ENCODE data around the gene AHCTF1. TPM values are rescaled to one million over a fixed set of nuclear protein-coding genes. Genes with fewer than 3 reads are reported as not detected.

Gene AHCTF1
- total RNA-seq, 1 experiment from 2014 or later, result 46.4 TPM

DNA sequence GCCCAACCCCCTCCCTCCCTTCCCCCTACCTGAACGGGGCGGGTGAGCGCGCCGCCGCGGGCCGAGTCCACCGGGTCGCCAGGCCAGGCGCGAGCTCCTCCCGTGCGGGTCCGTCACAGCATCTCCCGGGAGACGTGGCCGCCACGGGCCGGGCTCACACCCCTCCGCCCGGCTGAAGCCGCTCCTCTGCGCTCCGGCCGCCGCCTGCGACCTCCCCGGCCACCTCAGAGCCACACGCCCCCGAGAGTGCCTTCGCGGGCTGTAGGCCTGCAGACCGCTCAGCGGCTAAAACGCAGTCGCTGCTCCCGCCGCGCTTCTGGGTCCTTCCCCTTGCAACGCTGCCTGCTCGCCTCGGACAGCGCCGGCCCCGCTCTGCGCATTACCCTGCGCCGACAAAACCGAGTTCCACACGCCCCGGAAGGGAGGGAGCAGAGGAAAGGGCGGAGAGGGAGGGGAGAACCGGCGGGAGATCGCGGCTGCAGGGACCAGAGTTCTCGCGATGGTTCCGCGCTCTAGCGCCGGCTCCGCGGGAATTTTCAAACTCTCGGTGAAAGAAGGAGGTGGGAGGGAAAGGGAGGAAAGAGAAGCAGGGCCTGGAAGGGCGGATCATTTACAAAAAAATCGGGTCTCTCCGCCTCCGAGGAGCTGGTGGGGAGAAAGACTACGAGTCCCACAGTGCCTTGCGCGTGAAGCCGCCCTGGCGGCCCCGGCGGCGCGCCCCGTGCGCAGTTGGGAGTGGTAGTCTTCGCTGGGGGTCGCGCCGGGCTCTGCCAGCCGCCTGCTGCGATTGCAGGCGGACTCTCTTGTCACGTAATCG lies at the start of gene AHCTF1 (continued):
- TF ChIP-seq, protein P1, sequence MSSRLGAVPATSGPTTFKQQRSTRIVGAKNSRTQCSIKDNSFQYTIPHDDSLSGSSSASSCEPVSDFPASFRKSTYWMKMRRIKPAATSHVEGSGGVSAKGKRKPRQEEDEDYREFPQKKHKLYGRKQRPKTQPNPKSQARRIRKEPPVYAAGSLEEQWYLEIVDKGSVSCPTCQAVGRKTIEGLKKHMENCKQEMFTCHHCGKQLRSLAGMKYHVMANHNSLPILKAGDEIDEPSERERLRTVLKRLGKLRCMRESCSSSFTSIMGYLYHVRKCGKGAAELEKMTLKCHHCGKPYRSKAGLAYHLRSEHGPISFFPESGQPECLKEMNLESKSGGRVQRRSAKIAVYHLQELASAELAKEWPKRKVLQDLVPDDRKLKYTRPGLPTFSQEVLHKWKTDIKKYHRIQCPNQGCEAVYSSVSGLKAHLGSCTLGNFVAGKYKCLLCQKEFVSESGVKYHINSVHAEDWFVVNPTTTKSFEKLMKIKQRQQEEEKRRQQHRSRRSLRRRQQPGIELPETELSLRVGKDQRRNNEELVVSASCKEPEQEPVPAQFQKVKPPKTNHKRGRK (CRISPR knock-in tag; IDR thresholded peaks at IDR 0.05; ENCODE audit: borderline replicate concordance), result no peak
- TF ChIP-seq, protein P2, sequence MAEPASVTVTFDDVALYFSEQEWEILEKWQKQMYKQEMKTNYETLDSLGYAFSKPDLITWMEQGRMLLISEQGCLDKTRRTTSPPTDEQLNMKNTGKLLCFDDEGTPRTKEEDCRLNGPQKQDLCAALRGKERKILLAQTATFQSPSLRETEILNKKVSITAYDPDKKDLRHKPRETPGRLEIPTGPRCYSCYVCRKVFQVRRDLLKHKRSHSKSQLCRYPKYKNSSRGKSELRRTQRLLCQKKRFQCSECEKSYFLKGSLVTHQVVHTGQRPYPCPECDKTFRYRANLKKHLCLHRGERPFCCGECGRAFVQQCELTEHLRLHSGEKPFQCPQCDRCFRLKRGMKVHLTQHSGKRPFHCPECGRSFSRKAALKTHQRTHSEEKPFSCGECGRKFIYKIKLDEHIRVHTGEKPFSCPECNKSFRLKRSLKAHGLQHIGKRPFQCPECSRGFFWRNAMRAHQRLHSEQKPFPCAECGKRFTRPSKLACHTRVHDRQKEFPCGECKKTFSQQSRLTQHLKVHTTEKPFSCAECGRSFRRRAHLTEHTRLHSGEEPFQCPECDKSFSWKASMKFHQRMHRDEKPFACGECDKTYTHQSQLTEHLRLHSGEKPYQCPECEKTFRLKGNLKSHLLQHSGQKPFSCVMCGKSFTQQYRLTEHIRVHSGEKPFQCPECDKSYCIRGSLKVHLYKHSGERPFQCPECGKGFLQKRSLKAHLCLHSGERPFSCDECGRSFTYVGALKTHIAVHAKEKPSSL (CRISPR knock-in tag; conservative IDR thresholded peaks at IDR 0.05), result no peak
- TF ChIP-seq, protein P3, sequence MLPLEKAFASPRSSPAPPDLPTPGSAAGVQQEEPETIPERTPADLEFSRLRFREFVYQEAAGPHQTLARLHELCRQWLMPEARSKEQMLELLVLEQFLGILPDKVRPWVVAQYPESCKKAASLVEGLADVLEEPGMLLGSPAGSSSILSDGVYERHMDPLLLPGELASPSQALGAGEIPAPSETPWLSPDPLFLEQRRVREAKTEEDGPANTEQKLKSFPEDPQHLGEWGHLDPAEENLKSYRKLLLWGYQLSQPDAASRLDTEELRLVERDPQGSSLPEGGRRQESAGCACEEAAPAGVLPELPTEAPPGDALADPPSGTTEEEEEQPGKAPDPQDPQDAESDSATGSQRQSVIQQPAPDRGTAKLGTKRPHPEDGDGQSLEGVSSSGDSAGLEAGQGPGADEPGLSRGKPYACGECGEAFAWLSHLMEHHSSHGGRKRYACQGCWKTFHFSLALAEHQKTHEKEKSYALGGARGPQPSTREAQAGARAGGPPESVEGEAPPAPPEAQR (CRISPR knock-in tag; IDR thresholded peaks at IDR 0.05), result no peak
- TF ChIP-seq ZNF138 (CRISPR knock-in tag; conservative IDR thresholded peaks at IDR 0.05), result no peak
- TF ChIP-seq, protein P4, sequence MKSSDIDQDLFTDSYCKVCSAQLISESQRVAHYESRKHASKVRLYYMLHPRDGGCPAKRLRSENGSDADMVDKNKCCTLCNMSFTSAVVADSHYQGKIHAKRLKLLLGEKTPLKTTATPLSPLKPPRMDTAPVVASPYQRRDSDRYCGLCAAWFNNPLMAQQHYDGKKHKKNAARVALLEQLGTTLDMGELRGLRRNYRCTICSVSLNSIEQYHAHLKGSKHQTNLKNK (CRISPR knock-in tag; IDR thresholded peaks at IDR 0.05), result no peak
- peak; percentile 90; the same call in 1 of the 2 replicates for TF ChIP-seq ETV6 (CRISPR knock-in tag; IDR thresholded peaks at IDR 0.05)
- no peak for TF ChIP-seq RORB (CRISPR knock-in tag; IDR thresholded peaks at IDR 0.05)
- TF ChIP-seq ZBTB21 (CRISPR knock-in tag; IDR thresholded peaks at IDR 0.05; ENCODE audit: borderline replicate concordance), result no peak
- TF ChIP-seq, protein P5, sequence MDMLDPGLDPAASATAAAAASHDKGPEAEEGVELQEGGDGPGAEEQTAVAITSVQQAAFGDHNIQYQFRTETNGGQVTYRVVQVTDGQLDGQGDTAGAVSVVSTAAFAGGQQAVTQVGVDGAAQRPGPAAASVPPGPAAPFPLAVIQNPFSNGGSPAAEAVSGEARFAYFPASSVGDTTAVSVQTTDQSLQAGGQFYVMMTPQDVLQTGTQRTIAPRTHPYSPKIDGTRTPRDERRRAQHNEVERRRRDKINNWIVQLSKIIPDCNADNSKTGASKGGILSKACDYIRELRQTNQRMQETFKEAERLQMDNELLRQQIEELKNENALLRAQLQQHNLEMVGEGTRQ (CRISPR knock-in tag; IDR thresholded peaks at IDR 0.05), result no peak
- peak; percentile 87 for TF ChIP-seq CREB1 (CRISPR knock-in tag; IDR thresholded peaks at IDR 0.05)
- TF ChIP-seq, protein P6, sequence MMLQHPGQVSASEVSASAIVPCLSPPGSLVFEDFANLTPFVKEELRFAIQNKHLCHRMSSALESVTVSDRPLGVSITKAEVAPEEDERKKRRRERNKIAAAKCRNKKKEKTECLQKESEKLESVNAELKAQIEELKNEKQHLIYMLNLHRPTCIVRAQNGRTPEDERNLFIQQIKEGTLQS (CRISPR knock-in tag; conservative IDR thresholded peaks at IDR 0.05), result no peak
- TF ChIP-seq NR2C2 (CRISPR knock-in tag; IDR thresholded peaks at IDR 0.05), result no peak
- no peak for TF ChIP-seq FOXJ3 (CRISPR knock-in tag; IDR thresholded peaks at IDR 0.05; ENCODE audit: borderline replicate concordance)
- no peak for TF ChIP-seq JAZF1 (CRISPR knock-in tag; IDR thresholded peaks at IDR 0.05)
- no peak for TF ChIP-seq SOX15 (CRISPR knock-in tag; IDR thresholded peaks at IDR 0.05)
- TF ChIP-seq TEAD4 (CRISPR knock-in tag; IDR thresholded peaks at IDR 0.05), result no peak
- TF ChIP-seq, protein P7, sequence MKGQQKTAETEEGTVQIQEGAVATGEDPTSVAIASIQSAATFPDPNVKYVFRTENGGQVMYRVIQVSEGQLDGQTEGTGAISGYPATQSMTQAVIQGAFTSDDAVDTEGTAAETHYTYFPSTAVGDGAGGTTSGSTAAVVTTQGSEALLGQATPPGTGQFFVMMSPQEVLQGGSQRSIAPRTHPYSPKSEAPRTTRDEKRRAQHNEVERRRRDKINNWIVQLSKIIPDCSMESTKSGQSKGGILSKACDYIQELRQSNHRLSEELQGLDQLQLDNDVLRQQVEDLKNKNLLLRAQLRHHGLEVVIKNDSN (CRISPR knock-in tag; IDR thresholded peaks at IDR 0.05), result peak; percentile 49; the same call in 1 of the 2 replicates
- TF ChIP-seq, protein P8, sequence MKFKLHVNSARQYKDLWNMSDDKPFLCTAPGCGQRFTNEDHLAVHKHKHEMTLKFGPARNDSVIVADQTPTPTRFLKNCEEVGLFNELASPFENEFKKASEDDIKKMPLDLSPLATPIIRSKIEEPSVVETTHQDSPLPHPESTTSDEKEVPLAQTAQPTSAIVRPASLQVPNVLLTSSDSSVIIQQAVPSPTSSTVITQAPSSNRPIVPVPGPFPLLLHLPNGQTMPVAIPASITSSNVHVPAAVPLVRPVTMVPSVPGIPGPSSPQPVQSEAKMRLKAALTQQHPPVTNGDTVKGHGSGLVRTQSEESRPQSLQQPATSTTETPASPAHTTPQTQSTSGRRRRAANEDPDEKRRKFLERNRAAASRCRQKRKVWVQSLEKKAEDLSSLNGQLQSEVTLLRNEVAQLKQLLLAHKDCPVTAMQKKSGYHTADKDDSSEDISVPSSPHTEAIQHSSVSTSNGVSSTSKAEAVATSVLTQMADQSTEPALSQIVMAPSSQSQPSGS (CRISPR knock-in tag; IDR thresholded peaks at IDR 0.05; ENCODE audit: borderline replicate concordance, low read depth), result no peak
- TF ChIP-seq SMAD3 (CRISPR knock-in tag; IDR thresholded peaks at IDR 0.05; ENCODE audit: borderline replicate concordance), result peak; percentile 85; the same call in 1 of the 2 replicates
- TF ChIP-seq FOXP1 (CRISPR knock-in tag; IDR thresholded peaks at IDR 0.05; ENCODE audit: borderline replicate concordance), result peak; percentile 92; the same call in 1 of the 2 replicates
- TF ChIP-seq, protein P9, sequence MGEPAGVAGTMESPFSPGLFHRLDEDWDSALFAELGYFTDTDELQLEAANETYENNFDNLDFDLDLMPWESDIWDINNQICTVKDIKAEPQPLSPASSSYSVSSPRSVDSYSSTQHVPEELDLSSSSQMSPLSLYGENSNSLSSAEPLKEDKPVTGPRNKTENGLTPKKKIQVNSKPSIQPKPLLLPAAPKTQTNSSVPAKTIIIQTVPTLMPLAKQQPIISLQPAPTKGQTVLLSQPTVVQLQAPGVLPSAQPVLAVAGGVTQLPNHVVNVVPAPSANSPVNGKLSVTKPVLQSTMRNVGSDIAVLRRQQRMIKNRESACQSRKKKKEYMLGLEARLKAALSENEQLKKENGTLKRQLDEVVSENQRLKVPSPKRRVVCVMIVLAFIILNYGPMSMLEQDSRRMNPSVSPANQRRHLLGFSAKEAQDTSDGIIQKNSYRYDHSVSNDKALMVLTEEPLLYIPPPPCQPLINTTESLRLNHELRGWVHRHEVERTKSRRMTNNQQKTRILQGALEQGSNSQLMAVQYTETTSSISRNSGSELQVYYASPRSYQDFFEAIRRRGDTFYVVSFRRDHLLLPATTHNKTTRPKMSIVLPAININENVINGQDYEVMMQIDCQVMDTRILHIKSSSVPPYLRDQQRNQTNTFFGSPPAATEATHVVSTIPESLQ (CRISPR knock-in tag; IDR thresholded peaks at IDR 0.05), result no peak
- TF ChIP-seq, protein P10, sequence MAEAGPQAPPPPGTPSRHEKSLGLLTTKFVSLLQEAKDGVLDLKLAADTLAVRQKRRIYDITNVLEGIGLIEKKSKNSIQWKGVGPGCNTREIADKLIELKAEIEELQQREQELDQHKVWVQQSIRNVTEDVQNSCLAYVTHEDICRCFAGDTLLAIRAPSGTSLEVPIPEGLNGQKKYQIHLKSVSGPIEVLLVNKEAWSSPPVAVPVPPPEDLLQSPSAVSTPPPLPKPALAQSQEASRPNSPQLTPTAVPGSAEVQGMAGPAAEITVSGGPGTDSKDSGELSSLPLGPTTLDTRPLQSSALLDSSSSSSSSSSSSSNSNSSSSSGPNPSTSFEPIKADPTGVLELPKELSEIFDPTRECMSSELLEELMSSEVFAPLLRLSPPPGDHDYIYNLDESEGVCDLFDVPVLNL (CRISPR knock-in tag; IDR thresholded peaks at IDR 0.05; ENCODE audit: borderline replicate concordance, low read depth), result peak; percentile 91
- peak; percentile 88 for TF ChIP-seq TEAD1 (CRISPR knock-in tag; IDR thresholded peaks at IDR 0.05)
- no peak for TF ChIP-seq PRRX2 (CRISPR knock-in tag; IDR thresholded peaks at IDR 0.05)
- TF ChIP-seq RELA (CRISPR knock-in tag; IDR thresholded peaks at IDR 0.05; ENCODE audit: borderline replicate concordance), result 0 out of 2 replicates have a peak, but pooled peaks have one; percentile 65
- no peak for TF ChIP-seq GTF2I (CRISPR knock-in tag; conservative IDR thresholded peaks at IDR 0.05)

All from WTC11 (cell line).